Measurements from ENCODE around the gene RANBP3L. TPM values are rescaled to one million over a fixed set of nuclear protein-coding genes. Genes with fewer than 3 reads are reported as not detected.
A peak's percentile ranks its signal among the peaks of the same experiment; 100 is the strongest.

Gene RANBP3L
- total and polyA plus RNA-seq, 11 donors, result 0.14 to 2.2 (median 0.38) TPM

DNA sequence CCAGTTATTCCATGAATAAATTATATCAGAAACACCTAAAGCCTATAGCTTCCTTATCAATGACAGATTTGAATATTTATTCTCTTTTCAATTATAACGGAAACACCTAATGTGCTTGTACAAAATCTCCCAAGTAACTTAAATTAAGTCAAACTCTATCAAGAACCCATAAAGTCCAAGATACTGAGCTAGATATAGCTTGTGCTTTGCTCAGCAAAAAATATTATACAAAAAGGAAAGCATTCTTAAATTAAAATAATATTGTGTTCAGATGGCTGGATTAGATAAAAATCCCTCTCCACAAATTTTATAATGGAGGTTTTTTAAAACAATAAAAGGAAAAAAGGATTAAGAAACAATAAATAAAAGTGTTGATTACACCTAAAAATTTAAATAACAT lies 83.7 kb downstream of the RANBP3L start:
- DNase-seq, result no peak
- intact Hi-C loops (cut with DNase I), result no loop called here
- Histone ChIP-seq H3K4me3 (no peak overlapping the region), H3K36me3 (peaks cover 0 to 100% (median 73%) of the 10 kb centered on the region in 9 donors), H3K27me3 (no peaks in the 10 kb centered on the region), H3K9me3 (no peaks in the 10 kb centered on the region), H3K27ac (no peak overlapping the region), H3K4me1 (no peaks in the 10 kb centered on the region)
- WGBS, 4 donors, result 93 to 100% (median 97%) methylated on average over 1 of the region's 1 CpG
- no peak for ATAC-seq
- no peak for TF ChIP-seq POLR2A (IDR thresholded peaks at IDR 0.05)
- TF ChIP-seq, protein P1, sequence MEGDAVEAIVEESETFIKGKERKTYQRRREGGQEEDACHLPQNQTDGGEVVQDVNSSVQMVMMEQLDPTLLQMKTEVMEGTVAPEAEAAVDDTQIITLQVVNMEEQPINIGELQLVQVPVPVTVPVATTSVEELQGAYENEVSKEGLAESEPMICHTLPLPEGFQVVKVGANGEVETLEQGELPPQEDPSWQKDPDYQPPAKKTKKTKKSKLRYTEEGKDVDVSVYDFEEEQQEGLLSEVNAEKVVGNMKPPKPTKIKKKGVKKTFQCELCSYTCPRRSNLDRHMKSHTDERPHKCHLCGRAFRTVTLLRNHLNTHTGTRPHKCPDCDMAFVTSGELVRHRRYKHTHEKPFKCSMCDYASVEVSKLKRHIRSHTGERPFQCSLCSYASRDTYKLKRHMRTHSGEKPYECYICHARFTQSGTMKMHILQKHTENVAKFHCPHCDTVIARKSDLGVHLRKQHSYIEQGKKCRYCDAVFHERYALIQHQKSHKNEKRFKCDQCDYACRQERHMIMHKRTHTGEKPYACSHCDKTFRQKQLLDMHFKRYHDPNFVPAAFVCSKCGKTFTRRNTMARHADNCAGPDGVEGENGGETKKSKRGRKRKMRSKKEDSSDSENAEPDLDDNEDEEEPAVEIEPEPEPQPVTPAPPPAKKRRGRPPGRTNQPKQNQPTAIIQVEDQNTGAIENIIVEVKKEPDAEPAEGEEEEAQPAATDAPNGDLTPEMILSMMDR (IDR thresholded peaks at IDR 0.05), result no peak

- H3K9me3 ChIP-seq, result no peaks in the 10 kb centered on the region
- H3K4me3 ChIP-seq, result no peak overlapping the region
- no peak for ATAC-seq
- DNase-seq, result no peak
- 84 to 95% (median 91%) methylated on average over 1 of the region's 1 CpG for WGBS, 4 donors
- no peak for TF ChIP-seq POLR2A (IDR thresholded peaks at IDR 0.05)
- TF ChIP-seq, protein P1 (IDR thresholded peaks at IDR 0.05), result no peak
- no peaks in the 10 kb centered on the region for H3K4me1 ChIP-seq
- intact Hi-C loops (cut with DNase I), result no loop called here
- H3K36me3 ChIP-seq, result peaks cover 0 to 100% (median 75%) of the 10 kb centered on the region in 9 donors
- H3K27ac ChIP-seq, result no peak overlapping the region
- H3K27me3 ChIP-seq, result no peaks in the 10 kb centered on the region
Measured at GRCh38 chr5:36217567-36217966, 84.1 kb downstream of the RANBP3L start.

DNA sequence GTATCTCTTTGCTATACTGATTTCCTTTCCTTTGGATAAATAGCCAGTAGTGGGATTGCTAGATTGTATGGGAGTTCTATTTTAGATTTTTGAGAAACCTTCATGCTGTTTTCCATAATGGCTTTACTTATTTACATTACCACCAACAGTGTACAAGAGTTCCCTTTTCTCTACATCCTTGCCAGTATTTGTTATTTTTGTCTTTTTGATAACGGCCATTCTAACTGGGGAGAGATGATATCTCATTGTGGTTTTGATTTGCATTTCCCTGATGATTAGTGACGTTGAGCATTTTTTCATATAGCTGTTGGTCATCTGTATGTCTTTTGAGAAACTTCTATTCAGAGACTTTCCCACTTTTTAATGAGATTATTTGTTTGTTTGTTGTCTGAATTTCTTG lies 85.8 kb downstream of the RANBP3L start:
- TF ChIP-seq POLR2A (IDR thresholded peaks at IDR 0.05), result no peak
- TF ChIP-seq, protein P1 (IDR thresholded peaks at IDR 0.05), result no peak
- ATAC-seq (no peak), DNase-seq (no peak)
- no peaks in the 10 kb centered on the region for H3K4me1 ChIP-seq
- intact Hi-C loops (cut with DNase I), result no loop called here
- H3K9me3 ChIP-seq, result no peaks in the 10 kb centered on the region
- H3K36me3 ChIP-seq, result peaks cover 0 to 100% (median 78%) of the 10 kb centered on the region in 9 donors
- H3K27me3 ChIP-seq, result no peaks in the 10 kb centered on the region
- H3K4me3 ChIP-seq, result no peak overlapping the region
- no peak overlapping the region for H3K27ac ChIP-seq
- WGBS, 4 donors, result 47 to 60% (median 52%) methylated on average over 2 of the region's 2 CpGs

GRCh38 chr5:36214436-36214835 lies 87.3 kb downstream of the RANBP3L start:
- ATAC-seq (no peak), DNase-seq (no peak)
- 81 to 88% (median 88%) methylated on average over 3 of the region's 3 CpGs for WGBS, 4 donors
- Histone ChIP-seq H3K36me3 (peaks cover 0 to 100% (median 78%) of the 10 kb centered on the region in 9 donors), H3K27ac (no peak overlapping the region), H3K4me3 (no peak overlapping the region), H3K27me3 (no peaks in the 10 kb centered on the region), H3K4me1 (no peaks in the 10 kb centered on the region), H3K9me3 (no peaks in the 10 kb centered on the region)
- TF ChIP-seq POLR2A (IDR thresholded peaks at IDR 0.05), result no peak
- TF ChIP-seq, protein P1 (IDR thresholded peaks at IDR 0.05), result peak in 4 of 12 donors; percentile 6 to 26 (median 20)
- intact Hi-C loops (cut with DNase I), result no loop called here
